Head of caudate nucleus (tissue), 42 donors: ENCODE results near the gene DHRS4.
A peak's percentile ranks its signal among the peaks of the same experiment; 100 is the strongest.
"Not testable (repeated sequence)": the region's sequence is repeated elsewhere in the genome, so short reads cannot be mapped to it uniquely, and the experiment has no call there.

Source experiments
- DNase-seq, 42 donors: peaks; one replicate each; pipeline versions ENCODE4 v3.0.0 to v3.0.0-alpha.2; 2020 to 2021; ENCODE audit warnings: mixed read lengths in 7 of 42
- intact Hi-C: fragments of 100-400 bp; cut with DNase I; formaldehyde crosslinking; loops from one replicate; pipeline ENCODE4 v1.15.0; 2022

The DHRS4 gene

GRCh38 chr14:23937203-23937602 lies 16.4 kb upstream of the DHRS4 start:
- intact Hi-C loops: loop anchor here (10.0 kb wide), 1 partner anchor 302 kb away; the partner anchor contains the start of gene DHRS2
- DNase-seq: no peak

- intact Hi-C loops: loop anchor here (10.0 kb wide), 1 partner anchor 304 kb away; the partner anchor contains the start of gene DHRS2
These were observed 14.7 kb upstream of the DHRS4 start for GRCh38 chr14:23938823-23939222.

GRCh38 chr14:23939607-23940326 lies 13.8 kb upstream of the DHRS4 start:
- intact Hi-C loops: loop anchor here (10.0 kb wide), 1 partner anchor 305 kb away; the partner anchor contains the start of gene DHRS2
- no peak for DNase-seq

More at GRCh38 chr14:23938823-23939222, 14.7 kb upstream of the DHRS4 start:
- no peak for DNase-seq

GRCh38 chr14:23941230-23941629 lies 12.3 kb upstream of the DHRS4 start:
- intact Hi-C loops: no loop called here

GRCh38 chr14:23941669-23942068 lies 11.9 kb upstream of the DHRS4 start:
- intact Hi-C loops: no loop called here
- DNase-seq: peak in 9 of 42 donors; percentile 15 to 69 (median 36)

More at GRCh38 chr14:23941230-23941629, 12.3 kb upstream of the DHRS4 start:
- DNase-seq: no peak

- intact Hi-C loops: no loop called here
- no peak for DNase-seq
These were observed 11.0 kb upstream of the DHRS4 start for GRCh38 chr14:23942587-23942986.

GRCh38 chr14:23949069-23949468 lies 4.5 kb upstream of the DHRS4 start:
- DNase-seq, intact Hi-C loops: not testable (repeated sequence)

GRCh38 chr14:23950411-23951135 lies 3.0 kb upstream of the DHRS4 start:
- DNase-seq: no peak
- intact Hi-C loops: no loop called here

GRCh38 chr14:23951136-23951466 lies 2.5 kb upstream of the DHRS4 start:
- DNase-seq, intact Hi-C loops: not testable (repeated sequence)

- intact Hi-C loops: no loop called here
- peak in 33 of 42 donors; percentile 14 to 67 (median 42) for DNase-seq
These were observed 1.9 kb upstream of the DHRS4 start for GRCh38 chr14:23951590-23952201.

- peak in 3 of 42 donors; percentile 5 to 40 (median 35) for DNase-seq
- intact Hi-C loops: not testable (repeated sequence)
These were observed 480 bp upstream of the DHRS4 start for GRCh38 chr14:23953116-23953463.

- DNase-seq, intact Hi-C loops: not testable (repeated sequence)
These were observed 677 bp downstream of the DHRS4 start for GRCh38 chr14:23954279-23954614.

GRCh38 chr14:23954965-23955364 lies 1.4 kb downstream of the DHRS4 start:
- intact Hi-C loops: not testable (repeated sequence)
- DNase-seq: peak in 14 of 42 donors; percentile 9 to 51 (median 28)

GRCh38 chr14:23955811-23956210 lies 2.2 kb downstream of the DHRS4 start:
- DNase-seq, intact Hi-C loops: not testable (repeated sequence)

GRCh38 chr14:23957913-23958569 lies 4.5 kb downstream of the DHRS4 start:
- intact Hi-C loops: not testable (repeated sequence)

GRCh38 chr14:23960899-23961298 lies 7.3 kb downstream of the DHRS4 start:
- DNase-seq, intact Hi-C loops: not testable (repeated sequence)

More at GRCh38 chr14:23957913-23958569, 4.5 kb downstream of the DHRS4 start:
- peak in 1 of 42 donors; percentile 52 for DNase-seq

GRCh38 chr14:23961704-23962103 lies 8.1 kb downstream of the DHRS4 start:
- intact Hi-C loops, DNase-seq: not testable (repeated sequence)

- DNase-seq, intact Hi-C loops: not testable (repeated sequence)
These were observed 15.5 kb downstream of the DHRS4 start for GRCh38 chr14:23969130-23969480.
